Measurements from ENCODE around the gene KCNQ4.

GRCh38 chr1:40777224-40777970 lies 6.2 kb upstream of the KCNQ4 start:
- TF ChIP-seq, protein P1, sequence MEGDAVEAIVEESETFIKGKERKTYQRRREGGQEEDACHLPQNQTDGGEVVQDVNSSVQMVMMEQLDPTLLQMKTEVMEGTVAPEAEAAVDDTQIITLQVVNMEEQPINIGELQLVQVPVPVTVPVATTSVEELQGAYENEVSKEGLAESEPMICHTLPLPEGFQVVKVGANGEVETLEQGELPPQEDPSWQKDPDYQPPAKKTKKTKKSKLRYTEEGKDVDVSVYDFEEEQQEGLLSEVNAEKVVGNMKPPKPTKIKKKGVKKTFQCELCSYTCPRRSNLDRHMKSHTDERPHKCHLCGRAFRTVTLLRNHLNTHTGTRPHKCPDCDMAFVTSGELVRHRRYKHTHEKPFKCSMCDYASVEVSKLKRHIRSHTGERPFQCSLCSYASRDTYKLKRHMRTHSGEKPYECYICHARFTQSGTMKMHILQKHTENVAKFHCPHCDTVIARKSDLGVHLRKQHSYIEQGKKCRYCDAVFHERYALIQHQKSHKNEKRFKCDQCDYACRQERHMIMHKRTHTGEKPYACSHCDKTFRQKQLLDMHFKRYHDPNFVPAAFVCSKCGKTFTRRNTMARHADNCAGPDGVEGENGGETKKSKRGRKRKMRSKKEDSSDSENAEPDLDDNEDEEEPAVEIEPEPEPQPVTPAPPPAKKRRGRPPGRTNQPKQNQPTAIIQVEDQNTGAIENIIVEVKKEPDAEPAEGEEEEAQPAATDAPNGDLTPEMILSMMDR (conservative IDR thresholded peaks at IDR 0.05 in 1 of 2, IDR thresholded peaks at IDR 0.05 in 1 of 2; ENCODE audit: extremely low read depth in 1 of 2, insufficient read depth in 1 of 2, low read depth in 1 of 2, low read length in 2 of 2): no peak
- no peak for TF ChIP-seq EZH2 (IDR thresholded peaks at IDR 0.05; ENCODE audit: borderline replicate concordance, low read length)

All from mammary epithelial cell (primary cell).